GM23338 (cell line): Measurements from ENCODE around the gene APPL2.

ENCODE experiments used
- CREB1 ChIP-seq: fragments of 250-450 bp; sonication (Bioruptor Pico); IDR thresholded peaks from 2 replicates; pipeline ENCODE4 v1.5.0; 2020; ENCODE audit warnings: low read depth, mild to moderate bottlenecking, moderate library complexity
- EZH2 ChIP-seq: fragments of 200-600 bp; sonication (generic); IDR thresholded peaks from one replicate; pipeline ENCODE4 v1.8.0; 2017; ENCODE audit warnings: antibody characterized with exemption, mild to moderate bottlenecking, low read depth; ENCODE audit not compliant: unreplicated experiment
- EZH2phosphoT487 ChIP-seq: fragments of 200-600 bp; sonication (generic); IDR thresholded peaks from one replicate; pipeline ENCODE4 v1.8.1; 2018; ENCODE audit warnings: antibody characterized with exemption; ENCODE audit not compliant: unreplicated experiment
- JUNB ChIP-seq: IDR thresholded peaks from one replicate; pipeline ENCODE4 v1.6.1; 2016; ENCODE audit warnings: antibody characterized with exemption; ENCODE audit not compliant: unreplicated experiment
- NANOG ChIP-seq: IDR thresholded peaks from 2 replicates; pipeline ENCODE4 v1.6.1; 2016; ENCODE audit warnings: antibody characterized with exemption, borderline replicate concordance
- POLR2AphosphoS5 ChIP-seq: IDR thresholded peaks from 2 replicates; pipeline ENCODE4 v1.6.1; 2016; ENCODE audit warnings: antibody characterized with exemption, low read depth
- STAT1 ChIP-seq: IDR thresholded peaks from one replicate; pipeline ENCODE4 v1.6.1; 2016; ENCODE audit warnings: antibody characterized with exemption; ENCODE audit not compliant: unreplicated experiment
- ZNF114 ChIP-seq: fragments of 250-450 bp; sonication (Bioruptor Pico); IDR thresholded peaks from 2 replicates; pipeline ENCODE4 v1.5.0; 2020; ENCODE audit warnings: mild to moderate bottlenecking, moderate library complexity
- ZNF331 ChIP-seq: fragments of 250-450 bp; sonication (Bioruptor Pico); IDR thresholded peaks from 2 replicates; pipeline ENCODE4 v1.5.0; 2020; ENCODE audit warnings: low read depth, mild to moderate bottlenecking, moderate library complexity
- TF ChIP-seq, protein P1 (sequence below), 2 experiments: fragments of 200-600 bp in 1 of 2; sonication (generic) in 1 of 2; conservative IDR thresholded peaks; 2 replicates each; pipeline versions ENCODE4 v1.5.1 to v1.6.1; 2016 to 2017; ENCODE audit warnings: antibody characterized with exemption in 2 of 2, low read depth in 2 of 2, mild to moderate bottlenecking in 2 of 2, moderate library complexity in 1 of 2
- TF ChIP-seq, protein P2 (sequence below): IDR thresholded peaks from one replicate; pipeline ENCODE4 v1.6.1; 2018; ENCODE audit warnings: antibody characterized with exemption; ENCODE audit not compliant: unreplicated experiment
- TF ChIP-seq, protein P3 (sequence below): IDR thresholded peaks from 2 replicates; pipeline ENCODE4 v1.6.1; 2016; ENCODE audit warnings: antibody characterized with exemption
- TF ChIP-seq, protein P4 (sequence below): fragments of 250-450 bp; sonication (Bioruptor Pico); IDR thresholded peaks from 2 replicates; pipeline ENCODE4 v1.5.0; 2020; ENCODE audit warnings: mild to moderate bottlenecking, moderate library complexity

DNA sequence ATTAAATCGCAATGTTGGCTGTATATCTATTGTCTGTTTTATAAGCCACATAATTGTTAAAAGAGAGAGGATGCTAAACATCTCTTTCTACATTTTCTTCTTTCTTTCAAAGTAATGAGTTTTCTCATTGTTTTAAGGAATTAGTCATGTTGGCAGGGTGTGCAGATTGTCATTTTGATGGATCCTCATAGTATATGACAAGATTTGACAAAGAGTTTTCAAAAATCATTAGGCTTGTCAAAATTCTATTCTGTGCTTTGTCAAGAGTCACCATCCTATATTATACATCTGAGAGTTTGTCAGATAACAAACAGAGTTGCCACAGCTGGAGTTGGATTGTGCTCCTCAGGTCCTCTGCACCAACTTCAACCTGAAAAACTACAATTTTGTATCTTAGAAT lies 35.4 kb upstream of the APPL2 start:
- TF ChIP-seq, protein P1, sequence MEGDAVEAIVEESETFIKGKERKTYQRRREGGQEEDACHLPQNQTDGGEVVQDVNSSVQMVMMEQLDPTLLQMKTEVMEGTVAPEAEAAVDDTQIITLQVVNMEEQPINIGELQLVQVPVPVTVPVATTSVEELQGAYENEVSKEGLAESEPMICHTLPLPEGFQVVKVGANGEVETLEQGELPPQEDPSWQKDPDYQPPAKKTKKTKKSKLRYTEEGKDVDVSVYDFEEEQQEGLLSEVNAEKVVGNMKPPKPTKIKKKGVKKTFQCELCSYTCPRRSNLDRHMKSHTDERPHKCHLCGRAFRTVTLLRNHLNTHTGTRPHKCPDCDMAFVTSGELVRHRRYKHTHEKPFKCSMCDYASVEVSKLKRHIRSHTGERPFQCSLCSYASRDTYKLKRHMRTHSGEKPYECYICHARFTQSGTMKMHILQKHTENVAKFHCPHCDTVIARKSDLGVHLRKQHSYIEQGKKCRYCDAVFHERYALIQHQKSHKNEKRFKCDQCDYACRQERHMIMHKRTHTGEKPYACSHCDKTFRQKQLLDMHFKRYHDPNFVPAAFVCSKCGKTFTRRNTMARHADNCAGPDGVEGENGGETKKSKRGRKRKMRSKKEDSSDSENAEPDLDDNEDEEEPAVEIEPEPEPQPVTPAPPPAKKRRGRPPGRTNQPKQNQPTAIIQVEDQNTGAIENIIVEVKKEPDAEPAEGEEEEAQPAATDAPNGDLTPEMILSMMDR (conservative IDR thresholded peaks at IDR 0.05; ENCODE audit: low read depth in 2 of 2) = no peak
- TF ChIP-seq EZH2phosphoT487 (no peak), POLR2AphosphoS5 (no peak), EZH2 (no peak), CREB1 (CRISPR knock-in tag) (no peak), JUNB (no peak), STAT1 (no peak), ZNF114 (no peak), ZNF331 (no peak), NANOG (no peak)
- TF ChIP-seq, protein P2, sequence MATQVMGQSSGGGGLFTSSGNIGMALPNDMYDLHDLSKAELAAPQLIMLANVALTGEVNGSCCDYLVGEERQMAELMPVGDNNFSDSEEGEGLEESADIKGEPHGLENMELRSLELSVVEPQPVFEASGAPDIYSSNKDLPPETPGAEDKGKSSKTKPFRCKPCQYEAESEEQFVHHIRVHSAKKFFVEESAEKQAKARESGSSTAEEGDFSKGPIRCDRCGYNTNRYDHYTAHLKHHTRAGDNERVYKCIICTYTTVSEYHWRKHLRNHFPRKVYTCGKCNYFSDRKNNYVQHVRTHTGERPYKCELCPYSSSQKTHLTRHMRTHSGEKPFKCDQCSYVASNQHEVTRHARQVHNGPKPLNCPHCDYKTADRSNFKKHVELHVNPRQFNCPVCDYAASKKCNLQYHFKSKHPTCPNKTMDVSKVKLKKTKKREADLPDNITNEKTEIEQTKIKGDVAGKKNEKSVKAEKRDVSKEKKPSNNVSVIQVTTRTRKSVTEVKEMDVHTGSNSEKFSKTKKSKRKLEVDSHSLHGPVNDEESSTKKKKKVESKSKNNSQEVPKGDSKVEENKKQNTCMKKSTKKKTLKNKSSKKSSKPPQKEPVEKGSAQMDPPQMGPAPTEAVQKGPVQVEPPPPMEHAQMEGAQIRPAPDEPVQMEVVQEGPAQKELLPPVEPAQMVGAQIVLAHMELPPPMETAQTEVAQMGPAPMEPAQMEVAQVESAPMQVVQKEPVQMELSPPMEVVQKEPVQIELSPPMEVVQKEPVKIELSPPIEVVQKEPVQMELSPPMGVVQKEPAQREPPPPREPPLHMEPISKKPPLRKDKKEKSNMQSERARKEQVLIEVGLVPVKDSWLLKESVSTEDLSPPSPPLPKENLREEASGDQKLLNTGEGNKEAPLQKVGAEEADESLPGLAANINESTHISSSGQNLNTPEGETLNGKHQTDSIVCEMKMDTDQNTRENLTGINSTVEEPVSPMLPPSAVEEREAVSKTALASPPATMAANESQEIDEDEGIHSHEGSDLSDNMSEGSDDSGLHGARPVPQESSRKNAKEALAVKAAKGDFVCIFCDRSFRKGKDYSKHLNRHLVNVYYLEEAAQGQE = no peak
- TF ChIP-seq, protein P3, sequence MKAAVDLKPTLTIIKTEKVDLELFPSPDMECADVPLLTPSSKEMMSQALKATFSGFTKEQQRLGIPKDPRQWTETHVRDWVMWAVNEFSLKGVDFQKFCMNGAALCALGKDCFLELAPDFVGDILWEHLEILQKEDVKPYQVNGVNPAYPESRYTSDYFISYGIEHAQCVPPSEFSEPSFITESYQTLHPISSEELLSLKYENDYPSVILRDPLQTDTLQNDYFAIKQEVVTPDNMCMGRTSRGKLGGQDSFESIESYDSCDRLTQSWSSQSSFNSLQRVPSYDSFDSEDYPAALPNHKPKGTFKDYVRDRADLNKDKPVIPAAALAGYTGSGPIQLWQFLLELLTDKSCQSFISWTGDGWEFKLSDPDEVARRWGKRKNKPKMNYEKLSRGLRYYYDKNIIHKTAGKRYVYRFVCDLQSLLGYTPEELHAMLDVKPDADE = no peak
- TF ChIP-seq, protein P4, sequence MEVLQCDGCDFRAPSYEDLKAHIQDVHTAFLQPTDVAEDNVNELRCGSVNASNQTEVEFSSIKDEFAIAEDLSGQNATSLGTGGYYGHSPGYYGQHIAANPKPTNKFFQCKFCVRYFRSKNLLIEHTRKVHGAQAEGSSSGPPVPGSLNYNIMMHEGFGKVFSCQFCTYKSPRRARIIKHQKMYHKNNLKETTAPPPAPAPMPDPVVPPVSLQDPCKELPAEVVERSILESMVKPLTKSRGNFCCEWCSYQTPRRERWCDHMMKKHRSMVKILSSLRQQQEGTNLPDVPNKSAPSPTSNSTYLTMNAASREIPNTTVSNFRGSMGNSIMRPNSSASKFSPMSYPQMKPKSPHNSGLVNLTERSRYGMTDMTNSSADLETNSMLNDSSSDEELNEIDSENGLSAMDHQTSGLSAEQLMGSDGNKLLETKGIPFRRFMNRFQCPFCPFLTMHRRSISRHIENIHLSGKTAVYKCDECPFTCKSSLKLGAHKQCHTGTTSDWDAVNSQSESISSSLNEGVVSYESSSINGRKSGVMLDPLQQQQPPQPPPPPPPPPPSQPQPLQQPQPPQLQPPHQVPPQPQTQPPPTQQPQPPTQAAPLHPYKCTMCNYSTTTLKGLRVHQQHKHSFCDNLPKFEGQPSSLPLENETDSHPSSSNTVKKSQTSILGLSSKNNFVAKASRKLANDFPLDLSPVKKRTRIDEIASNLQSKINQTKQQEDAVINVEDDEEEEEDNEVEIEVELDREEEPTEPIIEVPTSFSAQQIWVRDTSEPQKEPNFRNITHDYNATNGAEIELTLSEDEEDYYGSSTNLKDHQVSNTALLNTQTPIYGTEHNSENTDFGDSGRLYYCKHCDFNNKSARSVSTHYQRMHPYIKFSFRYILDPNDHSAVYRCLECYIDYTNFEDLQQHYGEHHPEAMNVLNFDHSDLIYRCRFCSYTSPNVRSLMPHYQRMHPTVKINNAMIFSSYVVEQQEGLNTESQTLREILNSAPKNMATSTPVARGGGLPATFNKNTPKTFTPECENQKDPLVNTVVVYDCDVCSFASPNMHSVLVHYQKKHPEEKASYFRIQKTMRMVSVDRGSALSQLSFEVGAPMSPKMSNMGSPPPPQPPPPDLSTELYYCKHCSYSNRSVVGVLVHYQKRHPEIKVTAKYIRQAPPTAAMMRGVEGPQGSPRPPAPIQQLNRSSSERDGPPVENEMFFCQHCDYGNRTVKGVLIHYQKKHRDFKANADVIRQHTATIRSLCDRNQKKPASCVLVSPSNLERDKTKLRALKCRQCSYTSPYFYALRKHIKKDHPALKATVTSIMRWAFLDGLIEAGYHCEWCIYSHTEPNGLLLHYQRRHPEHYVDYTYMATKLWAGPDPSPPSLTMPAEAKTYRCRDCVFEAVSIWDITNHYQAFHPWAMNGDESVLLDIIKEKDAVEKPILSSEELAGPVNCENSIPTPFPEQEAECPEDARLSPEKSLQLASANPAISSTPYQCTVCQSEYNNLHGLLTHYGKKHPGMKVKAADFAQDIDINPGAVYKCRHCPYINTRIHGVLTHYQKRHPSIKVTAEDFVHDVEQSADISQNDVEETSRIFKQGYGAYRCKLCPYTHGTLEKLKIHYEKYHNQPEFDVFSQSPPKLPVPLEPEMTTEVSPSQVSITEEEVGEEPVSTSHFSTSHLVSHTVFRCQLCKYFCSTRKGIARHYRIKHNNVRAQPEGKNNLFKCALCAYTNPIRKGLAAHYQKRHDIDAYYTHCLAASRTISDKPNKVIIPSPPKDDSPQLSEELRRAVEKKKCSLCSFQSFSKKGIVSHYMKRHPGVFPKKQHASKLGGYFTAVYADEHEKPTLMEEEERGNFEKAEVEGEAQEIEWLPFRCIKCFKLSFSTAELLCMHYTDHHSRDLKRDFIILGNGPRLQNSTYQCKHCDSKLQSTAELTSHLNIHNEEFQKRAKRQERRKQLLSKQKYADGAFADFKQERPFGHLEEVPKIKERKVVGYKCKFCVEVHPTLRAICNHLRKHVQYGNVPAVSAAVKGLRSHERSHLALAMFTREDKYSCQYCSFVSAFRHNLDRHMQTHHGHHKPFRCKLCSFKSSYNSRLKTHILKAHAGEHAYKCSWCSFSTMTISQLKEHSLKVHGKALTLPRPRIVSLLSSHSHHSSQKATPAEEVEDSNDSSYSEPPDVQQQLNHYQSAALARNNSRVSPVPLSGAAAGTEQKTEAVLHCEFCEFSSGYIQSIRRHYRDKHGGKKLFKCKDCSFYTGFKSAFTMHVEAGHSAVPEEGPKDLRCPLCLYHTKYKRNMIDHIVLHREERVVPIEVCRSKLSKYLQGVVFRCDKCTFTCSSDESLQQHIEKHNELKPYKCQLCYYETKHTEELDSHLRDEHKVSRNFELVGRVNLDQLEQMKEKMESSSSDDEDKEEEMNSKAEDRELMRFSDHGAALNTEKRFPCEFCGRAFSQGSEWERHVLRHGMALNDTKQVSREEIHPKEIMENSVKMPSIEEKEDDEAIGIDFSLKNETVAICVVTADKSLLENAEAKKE (CRISPR knock-in tag) = no peak
